ENCODE measurements around the gene FAM124B. TPM values are rescaled to one million over a fixed set of nuclear protein-coding genes. Genes with fewer than 3 reads are reported as not detected.

The FAM124B gene
- polyA plus RNA-seq, 1 donor (not counting 4 experiments of a cell fraction or from before 2014, with no cell fraction given) = 0.03 TPM

DNA sequence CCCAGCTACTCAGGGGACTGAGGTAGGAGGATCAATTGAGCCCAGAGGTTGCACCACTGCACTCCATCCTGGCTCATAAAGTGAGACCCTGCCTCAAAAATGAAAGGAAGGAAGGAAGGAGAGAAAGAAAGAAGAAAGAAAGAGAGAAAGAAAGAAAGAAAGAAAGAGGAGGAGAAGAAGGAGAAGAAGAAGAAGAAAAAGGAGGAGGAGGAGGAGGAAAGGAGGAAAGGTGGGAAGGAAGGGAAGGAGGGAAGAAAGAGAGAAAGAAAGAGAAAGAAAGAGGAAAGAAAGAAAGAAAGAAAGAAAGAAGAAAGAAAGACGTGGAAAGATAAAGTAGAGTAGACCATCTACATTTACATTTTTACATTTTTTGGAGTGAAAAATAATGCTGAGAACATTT lies 39.8 kb downstream of the FAM124B start:
- no peaks in the 10 kb centered on the region for H3K9me1 ChIP-seq (ENCODE audit: control insufficient read depth, extremely low read depth, insufficient read depth, low read length)
- no peaks in the 10 kb centered on the region for H3K79me2 ChIP-seq (ENCODE audit: control insufficient read depth, insufficient read depth, low read length)
- H4K20me1 ChIP-seq (ENCODE audit: control insufficient read depth, extremely low read depth, insufficient read depth, low read length) = no peaks in the 10 kb centered on the region
- no peak overlapping the region for H3K27ac ChIP-seq (ENCODE audit: control insufficient read depth, insufficient read depth, low read length)
- H3K4me2 ChIP-seq (ENCODE audit: control insufficient read depth, extremely low read depth, insufficient read depth, low read depth, low read length) = no peak overlapping the region
- DNase-seq (ENCODE audit: low read depth, low spot score) = no peak
- no peak overlapping the region for H3K4me3 ChIP-seq (ENCODE audit: control insufficient read depth in 2 of 3, extremely low read depth in 1 of 3, insufficient read depth in 2 of 3, low read depth in 1 of 3, low read length in 3 of 3)
- no peaks in the 10 kb centered on the region for H3K36me3 ChIP-seq (ENCODE audit: control insufficient read depth in 2 of 2, extremely low read depth in 1 of 2, insufficient read depth in 2 of 2, low read length in 2 of 2)
- TF ChIP-seq EZH2 (IDR thresholded peaks at IDR 0.05; ENCODE audit: low read length) = no peak
- TF ChIP-seq, protein P1, sequence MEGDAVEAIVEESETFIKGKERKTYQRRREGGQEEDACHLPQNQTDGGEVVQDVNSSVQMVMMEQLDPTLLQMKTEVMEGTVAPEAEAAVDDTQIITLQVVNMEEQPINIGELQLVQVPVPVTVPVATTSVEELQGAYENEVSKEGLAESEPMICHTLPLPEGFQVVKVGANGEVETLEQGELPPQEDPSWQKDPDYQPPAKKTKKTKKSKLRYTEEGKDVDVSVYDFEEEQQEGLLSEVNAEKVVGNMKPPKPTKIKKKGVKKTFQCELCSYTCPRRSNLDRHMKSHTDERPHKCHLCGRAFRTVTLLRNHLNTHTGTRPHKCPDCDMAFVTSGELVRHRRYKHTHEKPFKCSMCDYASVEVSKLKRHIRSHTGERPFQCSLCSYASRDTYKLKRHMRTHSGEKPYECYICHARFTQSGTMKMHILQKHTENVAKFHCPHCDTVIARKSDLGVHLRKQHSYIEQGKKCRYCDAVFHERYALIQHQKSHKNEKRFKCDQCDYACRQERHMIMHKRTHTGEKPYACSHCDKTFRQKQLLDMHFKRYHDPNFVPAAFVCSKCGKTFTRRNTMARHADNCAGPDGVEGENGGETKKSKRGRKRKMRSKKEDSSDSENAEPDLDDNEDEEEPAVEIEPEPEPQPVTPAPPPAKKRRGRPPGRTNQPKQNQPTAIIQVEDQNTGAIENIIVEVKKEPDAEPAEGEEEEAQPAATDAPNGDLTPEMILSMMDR (optimal IDR thresholded peaks at IDR 0.05 in 1 of 3, IDR thresholded peaks at IDR 0.05 in 1 of 3, conservative IDR thresholded peaks at IDR 0.05 in 1 of 3; ENCODE audit: extremely low read depth in 1 of 3, insufficient read depth in 2 of 3, low read length in 3 of 3) = no peak
- no peak overlapping the region for H2AFZ ChIP-seq (ENCODE audit: control insufficient read depth, low read length)
- no peak overlapping the region for H3K9ac ChIP-seq (ENCODE audit: control insufficient read depth, extremely low read depth, insufficient read depth, low read length)
- no peaks in the 10 kb centered on the region for H3K9me3 ChIP-seq (ENCODE audit: control insufficient read depth, low read depth, low read length)
- no peak for FAIRE-seq
- H3K4me1 ChIP-seq (ENCODE audit: control insufficient read depth, extremely low read depth, insufficient read depth, low read length) = no peaks in the 10 kb centered on the region
- no peaks in the 10 kb centered on the region for H3K27me3 ChIP-seq (ENCODE audit: control insufficient read depth, extremely low read depth, insufficient read depth, low read length)
- dilution Hi-C loops (cut with MboI; ENCODE audit: extremely low pct_ligation_motif_present, low sequenced_read_pairs) = no loop called here

DNA sequence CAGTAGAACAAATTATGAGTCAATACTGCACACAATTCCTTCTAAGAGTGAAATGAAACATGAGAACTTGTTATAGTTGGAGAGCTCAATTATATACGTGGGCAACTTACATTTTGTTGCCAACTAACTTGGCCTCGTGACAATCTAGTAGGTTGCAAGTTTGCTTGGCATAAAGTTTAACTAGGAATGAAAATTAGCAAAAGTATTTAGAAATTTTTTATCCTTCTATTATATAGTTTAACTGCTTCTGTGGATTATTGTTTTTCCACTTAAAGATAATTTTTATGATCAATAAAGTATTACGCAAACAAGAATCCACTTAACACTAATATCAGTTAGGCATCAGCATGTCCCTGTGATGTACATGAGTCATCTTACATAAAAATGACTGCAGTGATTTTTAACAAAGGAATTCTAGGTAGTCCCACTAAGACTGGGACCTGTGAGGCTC lies 41.1 kb downstream of the FAM124B start:
- Histone ChIP-seq H3K9me1 (ENCODE audit: control insufficient read depth, extremely low read depth, insufficient read depth, low read length) (no peaks in the 10 kb centered on the region), H3K9ac (ENCODE audit: control insufficient read depth, extremely low read depth, insufficient read depth, low read length) (no peak overlapping the region), H3K36me3 (ENCODE audit: control insufficient read depth in 2 of 2, extremely low read depth in 1 of 2, insufficient read depth in 2 of 2, low read length in 2 of 2) (no peaks in the 10 kb centered on the region), H3K79me2 (ENCODE audit: control insufficient read depth, insufficient read depth, low read length) (no peaks in the 10 kb centered on the region), H3K4me3 (ENCODE audit: control insufficient read depth in 2 of 3, extremely low read depth in 1 of 3, insufficient read depth in 2 of 3, low read depth in 1 of 3, low read length in 3 of 3) (no peak overlapping the region), H3K27ac (ENCODE audit: control insufficient read depth, insufficient read depth, low read length) (no peak overlapping the region), H4K20me1 (ENCODE audit: control insufficient read depth, extremely low read depth, insufficient read depth, low read length) (no peaks in the 10 kb centered on the region), H3K4me1 (ENCODE audit: control insufficient read depth, extremely low read depth, insufficient read depth, low read length) (no peaks in the 10 kb centered on the region), H2AFZ (ENCODE audit: control insufficient read depth, low read length) (no peak overlapping the region), H3K9me3 (ENCODE audit: control insufficient read depth, low read depth, low read length) (no peaks in the 10 kb centered on the region), H3K4me2 (ENCODE audit: control insufficient read depth, extremely low read depth, insufficient read depth, low read depth, low read length) (no peak overlapping the region), H3K27me3 (ENCODE audit: control insufficient read depth, extremely low read depth, insufficient read depth, low read length) (no peaks in the 10 kb centered on the region)
- dilution Hi-C loops (cut with MboI; ENCODE audit: extremely low pct_ligation_motif_present, low sequenced_read_pairs) = no loop called here
- FAIRE-seq (no peak), DNase-seq (ENCODE audit: low read depth, low spot score) (no peak)
- TF ChIP-seq, protein P1 (optimal IDR thresholded peaks at IDR 0.05 in 1 of 3, IDR thresholded peaks at IDR 0.05 in 1 of 3, conservative IDR thresholded peaks at IDR 0.05 in 1 of 3; ENCODE audit: extremely low read depth in 1 of 3, insufficient read depth in 2 of 3, low read length in 3 of 3) = no peak
- TF ChIP-seq EZH2 (IDR thresholded peaks at IDR 0.05; ENCODE audit: low read length) = no peak

Data from keratinocyte (primary cell).